Stimulated activated CD8-positive, alpha-beta memory T cell treated with anti-CD3 and anti-CD28 coated beads, Interleukin-4, amount 100 ng/mL, for 24 hours (primary cell): ENCODE measurements around the gene FUT8.

Source experiments
- DNase-seq: peaks from one replicate; pipeline ENCODE4 v3.0.0-alpha.2; 2020; ENCODE audit warnings: low read depth

The FUT8 gene

DNA sequence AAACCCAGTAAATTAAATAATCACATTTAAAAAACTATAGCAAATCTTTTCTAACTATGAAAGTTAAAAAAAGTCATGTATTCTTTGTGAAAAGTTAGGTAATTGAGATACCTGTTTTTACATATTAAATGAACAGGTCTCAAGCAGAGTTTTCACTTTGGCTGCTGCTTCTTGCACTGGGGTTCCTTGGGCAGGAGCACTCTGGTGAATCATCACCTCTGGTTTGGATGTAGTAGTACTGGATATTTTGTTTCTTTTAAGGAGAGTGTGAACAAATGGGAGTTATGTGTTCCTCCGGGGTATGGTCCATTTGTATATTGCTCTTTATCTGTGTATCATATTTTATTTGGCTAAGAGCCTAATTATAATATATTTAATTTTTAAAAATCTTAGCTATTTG, 82.7 kb downstream of the FUT8 start:
- DNase-seq: no peak

DNA sequence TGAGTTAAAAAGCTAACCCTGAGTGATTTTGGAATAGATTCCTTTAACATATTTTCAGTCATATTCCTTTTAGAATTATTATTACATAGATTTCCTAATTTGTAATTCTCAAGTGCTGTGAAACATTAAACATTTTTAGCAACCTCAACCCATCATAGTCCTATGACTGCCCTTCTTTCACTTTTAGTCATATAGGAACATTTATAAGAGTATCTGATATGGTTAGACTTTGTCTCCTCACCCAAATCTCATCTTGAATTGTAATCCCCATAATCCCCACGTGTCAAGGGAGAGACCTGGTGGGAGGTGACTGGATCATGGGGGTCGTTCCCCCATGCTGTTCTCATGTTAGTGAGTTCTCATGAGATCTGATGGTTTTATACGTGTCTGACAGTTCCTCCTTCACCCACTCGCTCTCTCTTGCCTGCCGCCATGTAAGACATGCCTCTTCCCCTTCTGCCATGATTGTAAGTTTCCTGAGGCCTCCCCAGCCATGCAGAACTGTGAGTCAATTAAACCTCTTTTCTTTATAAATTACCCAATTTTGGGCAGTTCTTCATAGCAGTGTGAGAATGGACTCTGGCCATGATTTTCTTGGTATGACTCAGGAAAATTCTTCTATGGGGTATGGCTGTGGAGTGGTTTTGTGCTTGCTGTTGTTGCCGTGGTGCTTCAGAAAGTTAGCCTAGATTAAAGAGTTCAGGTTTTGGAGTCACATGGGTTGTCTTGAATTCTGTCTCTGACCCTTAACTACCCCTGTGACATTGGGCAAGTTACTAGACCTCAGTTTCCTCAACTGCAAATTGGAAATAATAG, 83.9 kb downstream of the FUT8 start:
- no peak for DNase-seq

DNA sequence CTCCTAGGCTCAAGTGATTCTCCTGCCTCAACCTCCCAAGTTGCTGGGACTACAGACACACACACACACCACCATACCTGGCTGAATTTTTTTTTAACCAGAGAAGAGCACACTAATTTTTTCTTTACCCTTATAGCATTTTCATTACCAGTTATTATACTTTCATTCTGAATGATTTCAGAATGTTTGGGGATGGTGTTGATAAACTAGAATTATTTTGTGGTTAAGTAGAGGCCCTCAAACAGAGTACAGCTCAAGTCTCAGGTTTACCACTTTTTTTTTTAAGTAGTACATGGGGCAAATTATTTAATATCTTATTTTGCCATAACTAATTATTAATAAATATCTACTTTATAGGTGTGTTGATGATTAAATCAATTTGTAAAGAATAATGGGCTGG, 86.6 kb downstream of the FUT8 start:
- no peak for DNase-seq

DNA sequence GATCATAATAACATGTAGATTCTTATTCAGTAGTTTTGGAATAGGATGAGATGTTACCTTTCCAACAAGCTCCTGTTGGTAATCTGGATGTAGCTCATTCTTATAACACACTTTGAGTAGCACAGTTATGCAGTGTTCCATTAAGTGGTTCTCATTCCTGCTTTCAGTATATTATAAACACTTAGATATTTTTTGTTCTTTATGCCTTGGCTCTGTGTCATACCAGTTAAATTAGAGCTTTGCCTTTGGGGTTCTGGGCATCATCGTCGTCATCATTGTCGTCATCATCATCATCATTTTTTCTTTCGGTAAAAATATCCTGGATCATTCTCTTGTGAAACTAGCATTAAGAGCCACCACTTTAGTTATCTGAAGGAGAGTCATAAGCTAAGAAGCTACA, 87.5 kb downstream of the FUT8 start:
- DNase-seq: no peak

GRCh38 chr14:65501328-65501727, 88.8 kb downstream of the FUT8 start:
- DNase-seq: no peak

GRCh38 chr14:65502676-65503124, 90.2 kb downstream of the FUT8 start:
- DNase-seq: no peak

DNA sequence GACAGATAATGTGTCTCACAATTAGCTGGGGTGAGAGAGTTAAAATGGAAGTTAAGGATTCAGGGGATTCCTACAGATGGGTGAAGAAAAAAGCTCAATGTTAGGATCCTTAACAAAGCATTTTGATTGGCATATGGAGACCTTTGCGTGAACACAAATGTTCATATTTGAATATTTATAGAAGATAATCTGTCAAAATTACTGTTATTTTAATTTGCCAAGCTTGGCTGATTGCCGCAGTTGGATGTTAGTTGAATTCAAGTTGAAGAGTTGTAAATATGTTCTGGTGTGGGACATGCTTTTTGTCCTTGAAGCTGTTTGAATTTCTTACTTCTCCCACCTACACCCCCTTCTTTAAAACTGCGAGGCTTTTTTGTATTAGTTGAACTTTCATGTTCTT, 91.2 kb downstream of the FUT8 start:
- DNase-seq: no peak

GRCh38 chr14:65506801-65507200, 94.3 kb downstream of the FUT8 start:
- DNase-seq: no peak

DNA sequence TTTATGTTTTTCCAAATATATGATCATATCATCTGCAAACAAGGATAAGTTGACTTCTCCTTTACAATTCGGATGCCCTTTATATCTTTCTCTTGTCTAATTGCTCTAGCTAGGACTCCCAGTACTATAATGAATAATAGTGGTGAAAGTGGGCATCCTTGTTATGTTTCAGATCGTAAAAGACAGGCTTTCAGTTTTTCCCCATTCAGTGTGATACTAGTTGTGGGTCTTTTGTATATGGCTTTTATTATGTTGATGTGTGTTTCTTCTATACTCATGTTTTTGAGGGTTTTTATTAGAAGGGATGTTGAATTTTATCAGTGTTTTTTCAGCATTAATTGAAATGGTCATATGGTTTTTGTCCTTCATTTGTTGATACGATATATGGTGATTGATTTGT, 97.3 kb downstream of the FUT8 start:
- DNase-seq: no peak

- no peak for DNase-seq
These were observed 101.1 kb downstream of the FUT8 start for GRCh38 chr14:65513671-65514070.

- no peak for DNase-seq
These were observed 105.4 kb downstream of the FUT8 start for GRCh38 chr14:65517635-65518542.

DNA sequence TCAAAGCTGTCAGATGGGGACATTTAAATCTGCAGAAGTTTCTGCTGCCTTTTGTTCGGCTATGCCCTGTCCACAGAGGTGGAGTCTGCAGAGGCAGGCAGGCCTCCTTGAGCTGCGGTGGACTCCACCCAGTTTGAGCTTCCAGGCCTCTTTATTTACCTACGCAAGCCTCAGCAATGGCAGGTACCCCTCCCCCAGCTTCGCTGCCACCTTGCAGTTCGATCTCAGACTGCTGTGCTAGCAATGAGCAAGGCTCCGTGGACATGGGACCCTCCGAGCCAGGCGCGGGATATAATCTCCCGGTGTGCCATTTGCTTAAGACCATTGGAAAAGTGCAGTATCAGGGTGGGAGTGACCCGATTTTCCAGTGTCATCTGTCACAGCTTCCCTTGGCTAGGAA, 115.5 kb downstream of the FUT8 start:
- DNase-seq: no peak

GRCh38 chr14:65531148-65531547, 118.6 kb downstream of the FUT8 start:
- no peak for DNase-seq

DNA sequence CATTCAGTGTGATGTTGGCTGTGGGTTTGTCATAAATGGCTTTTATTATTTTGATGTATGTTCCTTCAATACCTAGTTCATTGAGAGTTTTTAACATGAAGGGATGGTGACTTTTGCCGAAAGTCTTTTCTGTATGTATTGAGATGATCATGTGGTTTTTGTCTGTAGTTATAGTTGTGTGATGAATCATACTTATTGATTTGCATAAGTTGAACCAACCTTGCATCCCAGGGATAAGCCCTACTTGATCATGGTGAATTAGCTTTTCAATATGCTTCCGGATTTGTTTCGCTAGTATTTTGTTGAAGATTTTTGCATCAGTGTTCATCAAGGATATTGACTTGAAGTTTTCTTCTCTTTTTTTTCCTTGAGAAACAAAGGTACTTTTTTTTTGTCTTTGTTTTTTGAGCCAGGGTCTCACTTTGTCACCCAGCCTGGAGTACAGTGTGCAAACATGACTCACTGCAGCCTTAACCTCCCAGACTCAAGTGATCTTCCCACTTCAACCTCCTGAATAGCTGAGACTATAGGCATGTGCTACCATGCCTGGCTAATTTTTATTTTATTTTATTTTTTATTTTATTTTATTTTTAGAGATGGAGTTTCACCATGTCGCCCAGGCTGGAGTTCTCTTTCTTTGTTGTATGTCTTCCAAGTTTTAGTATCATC, 121.3 kb downstream of the FUT8 start:
- DNase-seq: no peak

- no peak for DNase-seq
These were observed 124.4 kb downstream of the FUT8 start for GRCh38 chr14:65536781-65537423.

GRCh38 chr14:65548878-65549277, 136.3 kb downstream of the FUT8 start:
- no peak for DNase-seq

- no peak for DNase-seq
These were observed 136.9 kb downstream of the FUT8 start for GRCh38 chr14:65549429-65549828.

GRCh38 chr14:65550779-65551643, 138.5 kb downstream of the FUT8 start:
- DNase-seq: no peak

DNA sequence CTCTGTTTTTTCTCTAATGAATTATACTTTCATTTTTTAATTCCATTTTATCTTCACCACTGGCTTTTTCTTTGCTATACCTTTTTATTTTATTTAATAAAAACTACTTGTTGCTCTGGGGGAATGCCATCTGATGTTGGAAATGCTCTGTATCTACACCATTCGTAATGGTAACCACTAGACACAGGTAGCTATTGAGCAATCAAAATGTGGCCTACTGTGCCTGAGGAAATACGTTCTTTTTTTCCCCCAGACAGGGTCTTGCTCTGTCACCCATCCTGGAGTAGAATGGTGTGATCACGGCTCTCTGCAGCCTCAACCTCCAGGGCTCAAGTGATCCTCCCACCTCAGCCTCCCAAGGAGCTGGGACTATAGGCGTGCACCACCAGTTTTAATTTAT, 140.2 kb downstream of the FUT8 start:
- DNase-seq: no peak

- no peak for DNase-seq
These were observed 142.3 kb downstream of the FUT8 start for GRCh38 chr14:65554837-65555236.

GRCh38 chr14:65555358-65555757, 142.8 kb downstream of the FUT8 start:
- DNase-seq: no peak
